Psoas muscle (tissue), 8 donors: ENCODE results near the gene PCDHGA7. TPM values are rescaled to one million over a fixed set of nuclear protein-coding genes. Genes with fewer than 3 reads are reported as not detected.

Experiments
- ATAC-seq, 4 donors: fragments of 200-7000 bp; cut with Tn5 transposase; one replicate each; pipeline ENCODE4 v1.9.1; 2020; ENCODE audit warnings: moderate library complexity in 3 of 4, mild to moderate bottlenecking in 2 of 4
- DNase-seq, 2 donors: peaks; one replicate each; pipeline ENCODE4 v3.0.0-alpha.2; 2020
- H3K27ac ChIP-seq: fragments of 200-600 bp; one replicate; pipeline ENCODE4 v1.8.0; 2022
- H3K27me3 ChIP-seq, 3 donors: fragments of 200-600 bp in 1 of 3; one replicate each; pipeline versions ENCODE4 v1.6.1 to v1.8.0; 2013 to 2022; ENCODE audit warnings: low read length in 2 of 3, mild to moderate bottlenecking in 2 of 3, moderate library complexity in 1 of 3; ENCODE audit not compliant: insufficient read depth in 3 of 3
- H3K36me3 ChIP-seq, 2 donors: fragments of 200-600 bp in 1 of 2; one replicate each; pipeline versions ENCODE4 v1.6.1 to v1.8.0; 2013 to 2022; ENCODE audit warnings: low read depth in 1 of 2, mild to moderate bottlenecking in 1 of 2, moderate library complexity in 1 of 2; ENCODE audit not compliant: insufficient read depth in 1 of 2
- H3K4me1 ChIP-seq: fragments of 200-600 bp; one replicate; pipeline ENCODE4 v1.8.0; 2022
- H3K4me3 ChIP-seq: fragments of 200-600 bp; one replicate; pipeline ENCODE4 v1.8.0; 2022; ENCODE audit warnings: mild to moderate bottlenecking
- H3K9me3 ChIP-seq: fragments of 200-600 bp; one replicate; pipeline ENCODE4 v1.8.0; 2022
- WGBS, 3 donors: extraction: QIAGEN DNeasy Blood & Tissue Kit; methylation state at CpG; one replicate each; pipeline versions ENCODE4 v1.1.6 to v1.1.7; 2013; 5-methylcytosine and 5-hydroxymethylcytosine counted together
- intact Hi-C, 2 donors: fragments of 100-400 bp; cut with DNase I; formaldehyde crosslinking; loops; one replicate each; pipeline versions ENCODE4 v1.11.0 to v1.14.2; 2022
- polyA plus RNA-seq, 3 donors: library from polyadenylated mRNA; stranded (reverse); fragments of 200-250 nt; gene quantifications; one replicate each; pipeline ENCODE4 v1.2.3, GENCODE V29; 2013
- total RNA-seq, 4 donors: library from RNA; stranded (reverse); fragmentation: NEBNext Ultra II Directional in 2 of 4; extraction: Animal tissue kit (Norgen Biotek cat#: 25700) in 2 of 4; gene quantifications; one replicate each; pipeline versions ENCODE4 v1.2.1 to v1.2.4, GENCODE V29; 2021 to 2023
- TF ChIP-seq, protein P1 (sequence below): fragments of 200-600 bp; IDR thresholded peaks from one replicate; pipeline ENCODE4 v1.8.0; 2022; ENCODE audit warnings: antibody characterized with exemption
- donor health status: healthy with polysubstance abuse.
- donor health status: DM: no; HTN: no; CAD: no; lungs with moderate emphysema.
- donor health status: Bipolar disorder and iron deficiency.
- donor health status: healthy.
- donor health status: DM: yes; HTN: yes; CAD: no.
- donor health status: DM: no; HTN: no; CAD: no.
- donor health status: DM: no; HTN: no; CAD: no.
- donor health status: DM: yes; HTN: yes; CAD: no.

Gene PCDHGA7
- total and polyA plus RNA-seq, 7 donors: 0.07 to 2.2 (median 0.97) TPM

DNA sequence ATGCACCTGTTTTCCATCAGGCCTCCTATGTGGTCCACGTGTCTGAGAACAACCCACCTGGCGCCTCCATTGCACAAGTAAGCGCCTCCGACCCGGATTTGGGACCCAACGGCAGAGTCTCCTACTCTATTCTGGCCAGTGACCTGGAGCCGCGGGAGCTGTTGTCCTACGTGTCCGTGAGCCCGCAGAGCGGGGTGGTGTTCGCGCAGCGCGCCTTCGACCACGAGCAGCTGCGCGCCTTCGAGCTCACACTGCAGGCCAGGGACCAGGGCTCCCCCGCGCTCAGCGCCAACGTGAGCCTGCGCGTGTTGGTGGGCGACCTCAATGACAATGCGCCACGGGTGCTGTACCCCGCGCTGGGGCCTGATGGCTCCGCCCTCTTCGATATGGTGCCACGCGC is 31.0 kb upstream of the PCDHGA7 start:
- DNase-seq (no peak), ATAC-seq (no peak)
- Histone ChIP-seq H3K4me1 (no peaks in the 10 kb centered on the region), H3K36me3 (no peaks in the 10 kb centered on the region), H3K4me3 (no peak overlapping the region), H3K9me3 (peaks cover 7% of the 10 kb centered on the region), H3K27me3 (peaks cover 0 to 43% (median 8%) of the 10 kb centered on the region in 3 donors), H3K27ac (no peak overlapping the region)
- intact Hi-C loops: no loop called here
- TF ChIP-seq, protein P1, sequence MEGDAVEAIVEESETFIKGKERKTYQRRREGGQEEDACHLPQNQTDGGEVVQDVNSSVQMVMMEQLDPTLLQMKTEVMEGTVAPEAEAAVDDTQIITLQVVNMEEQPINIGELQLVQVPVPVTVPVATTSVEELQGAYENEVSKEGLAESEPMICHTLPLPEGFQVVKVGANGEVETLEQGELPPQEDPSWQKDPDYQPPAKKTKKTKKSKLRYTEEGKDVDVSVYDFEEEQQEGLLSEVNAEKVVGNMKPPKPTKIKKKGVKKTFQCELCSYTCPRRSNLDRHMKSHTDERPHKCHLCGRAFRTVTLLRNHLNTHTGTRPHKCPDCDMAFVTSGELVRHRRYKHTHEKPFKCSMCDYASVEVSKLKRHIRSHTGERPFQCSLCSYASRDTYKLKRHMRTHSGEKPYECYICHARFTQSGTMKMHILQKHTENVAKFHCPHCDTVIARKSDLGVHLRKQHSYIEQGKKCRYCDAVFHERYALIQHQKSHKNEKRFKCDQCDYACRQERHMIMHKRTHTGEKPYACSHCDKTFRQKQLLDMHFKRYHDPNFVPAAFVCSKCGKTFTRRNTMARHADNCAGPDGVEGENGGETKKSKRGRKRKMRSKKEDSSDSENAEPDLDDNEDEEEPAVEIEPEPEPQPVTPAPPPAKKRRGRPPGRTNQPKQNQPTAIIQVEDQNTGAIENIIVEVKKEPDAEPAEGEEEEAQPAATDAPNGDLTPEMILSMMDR: no peak
- 35 to 40% (median 35%) methylated on average over 30 to 34 of the region's 36 CpGs for WGBS, 3 donors

DNA sequence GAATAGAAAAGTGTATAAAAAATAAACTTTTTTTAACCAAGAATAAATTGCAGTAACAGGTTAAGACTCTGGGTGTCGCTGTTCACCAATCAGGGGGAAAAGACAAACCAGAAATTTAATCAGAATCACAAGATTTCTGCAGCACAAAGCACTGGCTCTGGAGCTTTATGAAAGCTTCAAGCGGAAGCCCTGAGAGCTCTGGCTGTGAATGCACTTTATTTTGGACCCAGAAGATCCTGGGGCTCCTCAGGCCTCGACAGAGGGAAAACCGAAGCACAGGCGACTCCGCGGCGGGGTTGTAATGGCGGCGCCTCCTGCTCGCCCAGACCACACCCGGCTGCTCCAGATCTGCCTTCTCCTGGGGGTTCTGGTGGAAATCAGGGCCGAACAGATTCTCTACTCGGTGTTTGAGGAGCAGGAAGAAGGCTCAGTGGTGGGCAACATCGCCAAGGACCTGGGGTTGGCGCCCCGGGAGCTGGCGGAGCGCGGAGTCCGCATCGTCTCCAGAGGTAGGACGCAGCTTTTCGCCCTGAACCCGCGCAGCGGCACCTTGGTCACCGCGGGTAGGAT is 27.6 kb upstream of the PCDHGA7 start, which contains the start of gene PCDHGA4:
Gene PCDHGA4, plus strand, starts transcription at position 122 of the 570 bp plus-strand sequence. Its CDS starts 87 bp downstream, at position 209.
- TF ChIP-seq, protein P1: peak; percentile 43
- H3K9me3 ChIP-seq: peaks cover 14% of the 10 kb centered on the region
- 19% methylated on average over 29 of the region's 29 CpGs for WGBS, 3 donors
- peaks cover 0 to 57% (median 9%) of the 10 kb centered on the region in 3 donors for H3K27me3 ChIP-seq
- peak within 1 kb of the TSS; percentile 59 for H3K4me3 ChIP-seq
- no peaks in the 10 kb centered on the region for H3K36me3 ChIP-seq
- intact Hi-C loops: no loop called here
- no peak within 1 kb of the TSS for H3K27ac ChIP-seq
- peak in 1 of 2 donors; percentile 44 for DNase-seq
- no peaks in the 10 kb centered on the region for H3K4me1 ChIP-seq
- ATAC-seq: peak in 3 of 4 donors; percentile 23 to 68 (median 55)

DNA sequence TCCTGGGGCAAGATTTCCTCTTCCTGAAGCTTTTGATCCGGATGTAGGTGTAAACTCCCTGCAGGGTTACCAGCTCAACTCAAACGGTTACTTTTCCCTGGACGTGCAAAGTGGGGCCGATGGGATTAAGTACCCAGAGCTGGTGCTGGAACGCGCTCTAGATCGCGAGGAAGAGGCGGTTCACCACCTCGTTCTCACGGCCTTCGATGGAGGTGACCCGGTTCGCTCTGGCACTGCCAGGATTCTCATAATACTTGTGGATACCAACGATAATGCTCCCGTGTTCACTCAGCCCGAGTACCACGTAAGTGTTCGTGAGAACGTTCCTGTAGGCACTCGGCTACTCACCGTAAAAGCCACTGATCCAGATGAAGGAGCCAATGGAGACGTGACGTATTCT is 26.9 kb upstream of the PCDHGA7 start:
- WGBS, 3 donors: 49 to 55% (median 52%) methylated on average over 24 of the region's 24 CpGs
- TF ChIP-seq, protein P1: no peak
- Histone ChIP-seq H3K27ac (no peak overlapping the region), H3K4me1 (no peaks in the 10 kb centered on the region), H3K4me3 (peak overlapping the region; percentile 59), H3K36me3 (no peaks in the 10 kb centered on the region), H3K9me3 (peaks cover 16% of the 10 kb centered on the region), H3K27me3 (peaks cover 0 to 59% (median 11%) of the 10 kb centered on the region in 3 donors)
- intact Hi-C loops: no loop called here
- no peak for DNase-seq
- ATAC-seq: peak in 1 of 4 donors; percentile 36

GRCh38 chr5:141356133-141356532 is 26.4 kb upstream of the PCDHGA7 start:
- Histone ChIP-seq H3K36me3 (no peaks in the 10 kb centered on the region), H3K27ac (no peak overlapping the region), H3K4me3 (peak overlapping the region; percentile 59), H3K4me1 (no peaks in the 10 kb centered on the region), H3K27me3 (peaks cover 0 to 59% (median 13%) of the 10 kb centered on the region in 3 donors), H3K9me3 (peaks cover 20% of the 10 kb centered on the region)
- ATAC-seq (no peak), DNase-seq (no peak)
- TF ChIP-seq, protein P1: no peak
- 68 to 77% (median 74%) methylated on average over 5 of the region's 5 CpGs for WGBS, 3 donors
- intact Hi-C loops: no loop called here
